GM10266 (cell line): Measurements from ENCODE around the gene CNKSR2.

ENCODE experiments used
- DNase-seq: peaks from one replicate; pipeline ENCODE4 v3.0.0; 2012; ENCODE audit errors: extremely low spot score
- TF ChIP-seq, protein P1 (sequence below): IDR thresholded peaks from 2 replicates; pipeline ENCODE4 v1.5.1; 2012; ENCODE audit warnings: mild to moderate bottlenecking, low read depth; ENCODE audit not compliant: control insufficient read depth, insufficient read depth; ENCODE audit errors: missing control alignments

CNKSR2 gene

DNA sequence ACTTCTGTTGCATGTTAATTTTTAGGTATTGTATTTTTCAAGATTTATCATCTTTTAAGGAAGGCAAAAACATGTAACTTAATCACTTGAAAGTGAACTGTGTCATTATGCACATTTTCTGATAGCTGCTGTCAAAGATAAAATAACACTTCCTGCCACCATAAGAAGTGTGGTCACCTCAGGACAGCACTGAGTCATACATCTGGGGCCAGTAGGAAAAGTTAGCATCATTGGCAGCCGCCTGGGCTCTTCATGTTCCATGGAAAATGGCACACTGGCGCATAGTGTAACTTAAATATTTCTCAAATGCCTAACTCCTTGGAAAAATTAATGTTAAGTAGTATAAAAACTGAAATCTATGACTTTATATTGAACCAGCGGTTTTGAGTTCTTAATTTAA is 24.2 kb downstream of the CNKSR2 start:
- TF ChIP-seq, protein P1, sequence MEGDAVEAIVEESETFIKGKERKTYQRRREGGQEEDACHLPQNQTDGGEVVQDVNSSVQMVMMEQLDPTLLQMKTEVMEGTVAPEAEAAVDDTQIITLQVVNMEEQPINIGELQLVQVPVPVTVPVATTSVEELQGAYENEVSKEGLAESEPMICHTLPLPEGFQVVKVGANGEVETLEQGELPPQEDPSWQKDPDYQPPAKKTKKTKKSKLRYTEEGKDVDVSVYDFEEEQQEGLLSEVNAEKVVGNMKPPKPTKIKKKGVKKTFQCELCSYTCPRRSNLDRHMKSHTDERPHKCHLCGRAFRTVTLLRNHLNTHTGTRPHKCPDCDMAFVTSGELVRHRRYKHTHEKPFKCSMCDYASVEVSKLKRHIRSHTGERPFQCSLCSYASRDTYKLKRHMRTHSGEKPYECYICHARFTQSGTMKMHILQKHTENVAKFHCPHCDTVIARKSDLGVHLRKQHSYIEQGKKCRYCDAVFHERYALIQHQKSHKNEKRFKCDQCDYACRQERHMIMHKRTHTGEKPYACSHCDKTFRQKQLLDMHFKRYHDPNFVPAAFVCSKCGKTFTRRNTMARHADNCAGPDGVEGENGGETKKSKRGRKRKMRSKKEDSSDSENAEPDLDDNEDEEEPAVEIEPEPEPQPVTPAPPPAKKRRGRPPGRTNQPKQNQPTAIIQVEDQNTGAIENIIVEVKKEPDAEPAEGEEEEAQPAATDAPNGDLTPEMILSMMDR: no peak
- no peak for DNase-seq

DNA sequence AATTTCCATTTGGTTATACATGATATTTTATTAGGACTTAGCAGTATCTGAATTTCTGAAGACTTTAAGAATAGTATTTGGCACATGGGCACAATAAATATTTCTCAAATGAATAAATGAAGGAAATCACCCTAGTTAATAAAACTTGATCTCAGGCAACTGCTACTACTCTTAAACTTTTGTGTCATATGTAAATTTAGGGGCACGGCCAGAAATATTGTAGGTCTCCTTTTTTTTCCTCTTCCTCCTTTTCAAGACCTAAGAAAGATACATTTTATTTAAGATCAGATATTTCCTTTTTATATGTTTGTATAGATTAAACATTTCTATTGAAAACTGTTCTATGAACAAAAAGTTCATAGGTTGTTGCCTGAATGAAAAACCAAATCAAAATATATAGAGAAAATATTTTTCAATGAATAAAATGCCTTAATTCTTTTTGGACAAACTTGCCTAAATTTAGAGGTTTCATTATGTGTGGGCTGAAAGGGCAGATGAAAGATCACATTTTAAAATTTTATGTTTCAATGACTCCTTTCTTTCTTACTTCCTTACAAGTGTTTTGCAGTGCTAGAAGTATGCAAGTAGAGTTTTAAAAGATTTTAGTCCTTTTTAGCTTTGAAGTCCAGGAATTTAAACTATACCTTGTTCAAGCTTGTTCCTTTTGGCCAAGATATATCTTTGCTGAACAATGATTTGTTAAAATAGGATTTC is 26.3 kb downstream of the CNKSR2 start:
- DNase-seq: no peak
- TF ChIP-seq, protein P1: no peak

DNA sequence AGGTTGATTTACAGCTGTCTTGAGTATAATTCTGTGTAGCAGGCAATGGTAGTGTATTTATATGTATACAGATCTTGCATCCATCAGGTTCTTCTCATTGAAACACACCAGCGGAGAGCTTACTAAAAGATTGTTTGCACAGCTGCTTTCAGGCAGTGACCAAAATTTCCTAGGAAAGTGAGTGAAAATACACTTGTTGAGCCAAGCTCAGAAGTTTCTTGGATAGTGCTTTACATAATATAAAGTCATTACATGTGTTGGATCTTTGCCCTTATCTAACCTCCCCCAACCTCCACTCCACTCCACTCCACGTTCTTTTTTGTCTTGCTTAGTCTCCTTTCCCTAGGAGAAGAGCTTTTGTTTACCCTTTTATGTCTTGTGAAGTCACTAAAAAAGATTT is 34.1 kb downstream of the CNKSR2 start:
- no peak for DNase-seq
- TF ChIP-seq, protein P1: no peak

DNA sequence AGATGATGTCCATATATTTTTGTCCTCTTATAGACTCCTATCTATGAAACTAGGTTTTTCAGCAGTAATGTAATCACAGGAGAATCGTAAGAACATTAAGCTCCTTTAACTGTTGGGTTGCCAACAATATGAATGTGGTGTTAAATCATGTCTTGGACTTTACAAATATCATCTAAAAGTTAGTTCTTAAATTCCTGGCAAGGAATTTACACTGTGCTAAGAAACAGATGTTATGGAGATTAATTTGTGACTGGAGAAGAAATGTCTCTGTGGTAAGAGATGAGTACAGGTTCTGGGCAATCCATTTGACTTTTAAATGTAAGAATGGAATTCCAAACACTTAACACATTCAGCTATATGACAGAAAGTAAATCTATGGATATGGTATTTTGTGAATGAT is 34.6 kb downstream of the CNKSR2 start:
- TF ChIP-seq, protein P1: no peak

DNA sequence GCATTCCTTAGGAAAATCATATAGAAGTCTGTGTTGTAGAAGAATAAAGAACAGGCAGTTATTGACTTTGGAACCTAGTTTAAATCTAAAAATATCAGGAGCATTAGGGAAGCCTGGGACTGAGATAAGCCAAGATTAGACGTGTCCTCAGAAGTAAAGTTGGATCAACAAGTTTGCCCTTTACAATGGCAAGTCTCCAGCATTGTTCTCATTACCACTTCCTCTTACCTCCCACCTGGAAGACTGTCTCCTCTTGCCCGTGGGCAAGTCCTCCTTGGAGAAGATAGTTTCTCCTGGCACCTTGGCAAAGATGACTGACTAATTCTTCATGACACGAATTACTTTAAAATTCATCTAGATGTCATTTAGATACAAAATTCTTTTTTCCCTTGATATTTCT is 37.8 kb downstream of the CNKSR2 start:
- no peak for DNase-seq
- TF ChIP-seq, protein P1: no peak

More for the DNA sequence above, 34.6 kb downstream of the CNKSR2 start:
- no peak for DNase-seq

DNA sequence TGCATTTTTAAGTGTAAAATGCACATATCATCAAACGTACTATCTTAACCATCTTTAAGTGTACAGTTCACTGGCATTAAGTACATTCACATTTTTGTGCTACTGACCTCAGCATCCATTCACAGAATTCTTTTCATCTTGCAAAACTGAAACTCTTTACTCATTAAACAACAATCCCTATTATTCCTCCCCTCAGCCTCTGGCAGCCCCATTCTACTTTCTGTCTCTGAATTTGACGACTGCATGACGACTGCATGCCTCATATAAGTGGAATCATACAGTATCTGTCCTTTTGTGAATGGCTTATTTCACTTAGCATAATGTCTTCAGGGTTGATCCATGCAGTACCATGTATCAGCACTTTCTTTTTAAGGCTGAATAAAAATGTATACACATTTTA is 38.7 kb downstream of the CNKSR2 start:
- TF ChIP-seq, protein P1: no peak

DNA sequence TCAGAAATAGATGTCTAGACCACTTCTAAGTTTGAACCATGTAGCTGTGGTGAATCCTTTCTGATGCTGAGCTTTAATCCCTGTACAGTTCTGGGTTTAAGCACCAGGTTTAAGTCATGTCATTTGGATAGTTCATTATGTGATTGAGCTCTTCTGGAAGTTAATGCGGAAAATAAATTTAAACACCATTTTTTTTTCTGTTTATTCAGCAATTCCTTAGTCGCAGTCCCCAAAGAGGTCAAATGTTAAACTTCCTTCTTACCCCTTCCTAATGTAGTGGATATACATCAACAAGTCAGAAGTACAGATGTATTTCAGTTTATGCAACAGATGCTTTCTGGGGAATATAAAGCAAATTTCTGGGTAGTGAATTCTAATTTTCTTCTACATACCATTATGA is 52.9 kb downstream of the CNKSR2 start:
- TF ChIP-seq, protein P1: no peak
- DNase-seq: no peak

More for the DNA sequence above, 38.7 kb downstream of the CNKSR2 start:
- DNase-seq: no peak
